Measurements from ENCODE around the gene HOXA3. TPM values are rescaled to one million over a fixed set of nuclear protein-coding genes. Genes with fewer than 3 reads are reported as not detected.

The HOXA3 gene
- polyA plus RNA-seq, 1 of the 3 experiments (the other 2 are of a cell fraction): 0.15 TPM

- H3K9me2 ChIP-seq: no peaks in the 10 kb centered on the region
- CTCF ChIA-PET: interaction anchor here (0.7 to 12.3 kb wide), 10 partner anchors 3 to 802 kb away, joined by 3 to 205 read pairs (median 4); partner anchors contain the start of genes HOXA10, HOXA3, HOXA7 and HOXA9
- no peak for TF ChIP-seq RXRA (IDR thresholded peaks at IDR 0.05; ENCODE audit: borderline replicate concordance, low read depth)
- no peak for TF ChIP-seq MAX (IDR thresholded peaks at IDR 0.05; ENCODE audit: low read depth)
- TF ChIP-seq, protein P1, sequence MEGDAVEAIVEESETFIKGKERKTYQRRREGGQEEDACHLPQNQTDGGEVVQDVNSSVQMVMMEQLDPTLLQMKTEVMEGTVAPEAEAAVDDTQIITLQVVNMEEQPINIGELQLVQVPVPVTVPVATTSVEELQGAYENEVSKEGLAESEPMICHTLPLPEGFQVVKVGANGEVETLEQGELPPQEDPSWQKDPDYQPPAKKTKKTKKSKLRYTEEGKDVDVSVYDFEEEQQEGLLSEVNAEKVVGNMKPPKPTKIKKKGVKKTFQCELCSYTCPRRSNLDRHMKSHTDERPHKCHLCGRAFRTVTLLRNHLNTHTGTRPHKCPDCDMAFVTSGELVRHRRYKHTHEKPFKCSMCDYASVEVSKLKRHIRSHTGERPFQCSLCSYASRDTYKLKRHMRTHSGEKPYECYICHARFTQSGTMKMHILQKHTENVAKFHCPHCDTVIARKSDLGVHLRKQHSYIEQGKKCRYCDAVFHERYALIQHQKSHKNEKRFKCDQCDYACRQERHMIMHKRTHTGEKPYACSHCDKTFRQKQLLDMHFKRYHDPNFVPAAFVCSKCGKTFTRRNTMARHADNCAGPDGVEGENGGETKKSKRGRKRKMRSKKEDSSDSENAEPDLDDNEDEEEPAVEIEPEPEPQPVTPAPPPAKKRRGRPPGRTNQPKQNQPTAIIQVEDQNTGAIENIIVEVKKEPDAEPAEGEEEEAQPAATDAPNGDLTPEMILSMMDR (IDR thresholded peaks at IDR 0.05): no peak
- no peak for TF ChIP-seq RCOR1 (IDR thresholded peaks at IDR 0.05; ENCODE audit: low read length)
- TF ChIP-seq FOSL2 (IDR thresholded peaks at IDR 0.05; ENCODE audit: borderline replicate concordance, low read depth): no peak
- no peak for TF ChIP-seq MEF2A (IDR thresholded peaks at IDR 0.05; ENCODE audit: borderline replicate concordance, low read depth)
- TF ChIP-seq SMC3 (IDR thresholded peaks at IDR 0.05; ENCODE audit: low read depth, low read length): no peak
- TF ChIP-seq FOXM1 (IDR thresholded peaks at IDR 0.05; ENCODE audit: low read depth): no peak
- no peak for TF ChIP-seq PBX3 (IDR thresholded peaks at IDR 0.05)
- no peak; the same call in 1 of the 2 replicates for TF ChIP-seq EZH2phosphoT487 (IDR thresholded peaks at IDR 0.05; ENCODE audit: borderline replicate concordance, low read depth)
- TF ChIP-seq POLR2AphosphoS5 (IDR thresholded peaks at IDR 0.05; ENCODE audit: low read depth, low read length): no peak
- no peak for TF ChIP-seq TEAD4 (IDR thresholded peaks at IDR 0.05; ENCODE audit: borderline replicate concordance, insufficient read depth)
- no peak for TF ChIP-seq ELF1 (IDR thresholded peaks at IDR 0.05)
- no peak for TF ChIP-seq SIN3A (IDR thresholded peaks at IDR 0.05; ENCODE audit: borderline replicate concordance, low read depth, low read length)
- no peak for TF ChIP-seq NRF1 (IDR thresholded peaks at IDR 0.05; ENCODE audit: low read depth, low read length)
- no peak for TF ChIP-seq JUND (IDR thresholded peaks at IDR 0.05)
- TF ChIP-seq, protein P2, sequence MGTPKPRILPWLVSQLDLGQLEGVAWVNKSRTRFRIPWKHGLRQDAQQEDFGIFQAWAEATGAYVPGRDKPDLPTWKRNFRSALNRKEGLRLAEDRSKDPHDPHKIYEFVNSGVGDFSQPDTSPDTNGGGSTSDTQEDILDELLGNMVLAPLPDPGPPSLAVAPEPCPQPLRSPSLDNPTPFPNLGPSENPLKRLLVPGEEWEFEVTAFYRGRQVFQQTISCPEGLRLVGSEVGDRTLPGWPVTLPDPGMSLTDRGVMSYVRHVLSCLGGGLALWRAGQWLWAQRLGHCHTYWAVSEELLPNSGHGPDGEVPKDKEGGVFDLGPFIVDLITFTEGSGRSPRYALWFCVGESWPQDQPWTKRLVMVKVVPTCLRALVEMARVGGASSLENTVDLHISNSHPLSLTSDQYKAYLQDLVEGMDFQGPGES (IDR thresholded peaks at IDR 0.05; ENCODE audit: low read depth, low read length): no peak
- TF ChIP-seq REST (IDR thresholded peaks at IDR 0.05; ENCODE audit: low read depth, low read length): no peak
- no peak for TF ChIP-seq MXI1 (IDR thresholded peaks at IDR 0.05; ENCODE audit: low read depth, low read length)
- TF ChIP-seq TCF12 (IDR thresholded peaks at IDR 0.05): no peak
- H3K36me3 ChIP-seq (replicated peaks in 1 of 2; ENCODE audit: control insufficient read depth in 1 of 2, insufficient read depth in 2 of 2, low read length in 1 of 2): no peaks in the 10 kb centered on the region
- H3K4me1 ChIP-seq (ENCODE audit: control insufficient read depth in 1 of 2, insufficient read depth in 2 of 2, low read depth in 1 of 2, low read length in 1 of 2): peaks cover 0 to 2% of the 10 kb centered on the region in 2 experiments; a peak in 1 of 4 replicates
- peaks cover 13% of the 10 kb centered on the region for H4K20me1 ChIP-seq (ENCODE audit: insufficient read depth)
- H3K4me3 ChIP-seq (ENCODE audit: low read depth in 2 of 2, low read length in 1 of 2): no peak overlapping the region
- peaks cover 100% of the 10 kb centered on the region for H3K27me3 ChIP-seq (ENCODE audit: insufficient read depth)
- POLR2A ChIA-PET: no interaction called here
- no peak overlapping the region for H3K4me2 ChIP-seq
- no peak overlapping the region for H3K27ac ChIP-seq (ENCODE audit: low read depth in 2 of 2, low read length in 1 of 2)
- no peak overlapping the region for H3K9ac ChIP-seq
- H3K9me3 ChIP-seq: no peaks in the 10 kb centered on the region
- H2AFZ ChIP-seq (ENCODE audit: low read depth): no peak overlapping the region
- H3K79me2 ChIP-seq (ENCODE audit: insufficient read depth): no peaks in the 10 kb centered on the region
- DNase-seq: no peak
- WGBS (ENCODE audit: low lambda C conversion rate): 18% methylated on average over 30 of the region's 30 CpGs
- peaks cover 9% of the 10 kb centered on the region for H3F3A ChIP-seq (replicated peaks; ENCODE audit: insufficient read depth)
These were observed 19.4 kb upstream of the HOXA3 start for GRCh38 chr7:27171637-27172314.
